BLaER1 treated with 17β-estradiol and CSF1 and Interleukin-3, amounts not matched to agents 10 nM and 100 nM (cell line): ENCODE measurements around the gene LRRIQ4.

ENCODE experiments used
- H3K27ac ChIP-seq, 11 experiments: shearing (Covaris generic); formaldehyde crosslinking; 2 replicates each; pipeline ENCODE4 v1.8.1; 2022
- H3K27me3 ChIP-seq, 11 experiments: shearing (Covaris generic); formaldehyde crosslinking; 2 replicates each; pipeline ENCODE4 v1.8.1; 2022
- H3K36me3 ChIP-seq, 11 experiments: shearing (Covaris generic); formaldehyde crosslinking; 2 replicates each; pipeline ENCODE4 v1.8.1; 2022
- H3K4me1 ChIP-seq, 10 experiments: shearing (Covaris generic); formaldehyde crosslinking; 2 replicates each; pipeline ENCODE4 v1.8.1; 2022
- H3K4me2 ChIP-seq, 11 experiments: shearing (Covaris generic); formaldehyde crosslinking; 2 replicates each; pipeline ENCODE4 v1.8.1; 2022
- H3K4me3 ChIP-seq, 10 experiments: shearing (Covaris generic); formaldehyde crosslinking; 2 replicates each; pipeline ENCODE4 v1.8.1; 2022
- H3K9ac ChIP-seq, 11 experiments: shearing (Covaris generic); formaldehyde crosslinking; 2 replicates each; pipeline ENCODE4 v1.8.1; 2022
- H3K9me3 ChIP-seq, 11 experiments: shearing (Covaris generic); formaldehyde crosslinking; replicated peaks in 1 of 11; 2 replicates each; pipeline ENCODE4 v1.8.1; 2022
- H4K20me1 ChIP-seq, 11 experiments: shearing (Covaris generic); formaldehyde crosslinking; 2 replicates each; pipeline ENCODE4 v1.8.1; 2022
- Cebpa-rat ChIP-seq, 11 experiments: shearing (Covaris generic); IDR thresholded peaks; 2 replicates each; pipeline ENCODE4 v1.8.1; 2022

LRRIQ4 gene

GRCh38 chr3:169861871-169862270 is 49.2 kb downstream of the LRRIQ4 start:
- peaks cover 0 to 17% (median 11%) of the 10 kb centered on the region in 10 experiments; a peak in 15 of 20 replicates for H3K4me1 ChIP-seq
- no peaks in the 10 kb centered on the region for H3K27me3 ChIP-seq
- no peak overlapping the region for H3K4me3 ChIP-seq
- no peaks in the 10 kb centered on the region for H3K9me3 ChIP-seq
- H3K36me3 ChIP-seq = no peaks in the 10 kb centered on the region
- H3K9ac ChIP-seq = no peak overlapping the region
- no peaks in the 10 kb centered on the region for H4K20me1 ChIP-seq
- H3K4me2 ChIP-seq = no peak overlapping the region
- no peak overlapping the region for H3K27ac ChIP-seq
- no peak for TF ChIP-seq Cebpa-rat (IDR thresholded peaks at IDR 0.05)

GRCh38 chr3:169863458-169863899 is 50.8 kb downstream of the LRRIQ4 start:
- Histone ChIP-seq H3K9ac (no peak overlapping the region), H3K4me1 (peaks cover 0 to 17% (median 11%) of the 10 kb centered on the region in 10 experiments; a peak in 15 of 20 replicates), H3K36me3 (no peaks in the 10 kb centered on the region), H3K27ac (no peak overlapping the region), H4K20me1 (no peaks in the 10 kb centered on the region), H3K9me3 (no peaks in the 10 kb centered on the region), H3K4me2 (peak overlapping the region in 1 of 11 experiments; percentile 3; a peak in 1 of 22 replicates), H3K4me3 (no peak overlapping the region), H3K27me3 (no peaks in the 10 kb centered on the region)
- TF ChIP-seq Cebpa-rat (IDR thresholded peaks at IDR 0.05) = no peak

GRCh38 chr3:169864270-169864669 is 51.6 kb downstream of the LRRIQ4 start:
- no peak overlapping the region for H3K27ac ChIP-seq
- no peak for TF ChIP-seq Cebpa-rat (IDR thresholded peaks at IDR 0.05)
- no peak overlapping the region for H3K9ac ChIP-seq
- H4K20me1 ChIP-seq = no peaks in the 10 kb centered on the region
- no peaks in the 10 kb centered on the region for H3K9me3 ChIP-seq
- no peaks in the 10 kb centered on the region for H3K36me3 ChIP-seq
- H3K4me3 ChIP-seq = no peak overlapping the region
- no peaks in the 10 kb centered on the region for H3K27me3 ChIP-seq
- no peak overlapping the region for H3K4me2 ChIP-seq
- H3K4me1 ChIP-seq = peaks cover 0 to 17% (median 11%) of the 10 kb centered on the region in 10 experiments; a peak in 15 of 20 replicates

GRCh38 chr3:169865176-169865767 is 52.6 kb downstream of the LRRIQ4 start:
- Histone ChIP-seq H3K27ac (peak overlapping the region in 2 of 11 experiments; percentile 28 to 32; a peak in 3 of 22 replicates), H3K4me1 (peaks cover 0 to 22% (median 14%) of the 10 kb centered on the region in 10 experiments; a peak in 16 of 20 replicates), H3K36me3 (no peaks in the 10 kb centered on the region), H3K9ac (peak overlapping the region in 3 of 11 experiments; percentile 20 to 26 (median 21); a peak in 4 of 22 replicates), H4K20me1 (no peaks in the 10 kb centered on the region), H3K27me3 (no peaks in the 10 kb centered on the region), H3K4me2 (peak overlapping the region; percentile 1 to 67 (median 54); a peak in 16 of 22 replicates), H3K9me3 (no peaks in the 10 kb centered on the region), H3K4me3 (no peak overlapping the region)
- no peak for TF ChIP-seq Cebpa-rat (IDR thresholded peaks at IDR 0.05)

GRCh38 chr3:169867584-169868210 is 55.0 kb downstream of the LRRIQ4 start:
- Histone ChIP-seq H3K27me3 (no peaks in the 10 kb centered on the region), H4K20me1 (no peaks in the 10 kb centered on the region), H3K9ac (no peak overlapping the region), H3K4me1 (peaks cover 14 to 37% (median 26%) of the 10 kb centered on the region in 10 experiments), H3K4me3 (no peak overlapping the region), H3K36me3 (no peaks in the 10 kb centered on the region), H3K9me3 (no peaks in the 10 kb centered on the region), H3K4me2 (no peak overlapping the region), H3K27ac (no peak overlapping the region)
- TF ChIP-seq Cebpa-rat (IDR thresholded peaks at IDR 0.05) = no peak

- Histone ChIP-seq H3K9me3 (no peaks in the 10 kb centered on the region), H4K20me1 (no peaks in the 10 kb centered on the region), H3K27ac (no peak overlapping the region), H3K9ac (no peak overlapping the region), H3K4me2 (no peak overlapping the region), H3K4me1 (peaks cover 14 to 37% (median 25%) of the 10 kb centered on the region in 10 experiments), H3K27me3 (no peaks in the 10 kb centered on the region), H3K36me3 (no peaks in the 10 kb centered on the region), H3K4me3 (no peak overlapping the region)
- no peak for TF ChIP-seq Cebpa-rat (IDR thresholded peaks at IDR 0.05)
These were observed 55.7 kb downstream of the LRRIQ4 start for GRCh38 chr3:169868369-169868768.

- no peak within 1 kb of the TSS for H3K27ac ChIP-seq
These were observed 57.0 kb downstream of the LRRIQ4 start, which contains the start of gene LRRC31 for GRCh38 chr3:169869484-169870220. LRRC31 (minus strand) TSS chr3:169869935; CDS start chr3:169869807, 128 bp downstream.

GRCh38 chr3:169871129-169871886 is 58.6 kb downstream of the LRRIQ4 start:
- no peak overlapping the region for H3K9ac ChIP-seq
- no peaks in the 10 kb centered on the region for H3K27me3 ChIP-seq
- H3K4me2 ChIP-seq = peak overlapping the region; percentile 4 to 74 (median 58); a peak in 20 of 22 replicates
- no peaks in the 10 kb centered on the region for H4K20me1 ChIP-seq
- peaks cover 5 to 17% (median 8%) of the 10 kb centered on the region in 11 experiments; a peak in 18 of 22 replicates for H3K9me3 ChIP-seq
- H3K27ac ChIP-seq = no peak overlapping the region
- H3K36me3 ChIP-seq = no peaks in the 10 kb centered on the region
- no peak overlapping the region for H3K4me3 ChIP-seq
- TF ChIP-seq Cebpa-rat (IDR thresholded peaks at IDR 0.05) = no peak
- peaks cover 10 to 37% (median 20%) of the 10 kb centered on the region in 10 experiments for H3K4me1 ChIP-seq

More at GRCh38 chr3:169869484-169870220, 57.0 kb downstream of the LRRIQ4 start, which contains the start of gene LRRC31:
- H3K9me3 ChIP-seq = peaks cover 0 to 7% (median 0%) of the 10 kb centered on the region in 11 experiments; a peak in 3 of 22 replicates
- no peak for TF ChIP-seq Cebpa-rat (IDR thresholded peaks at IDR 0.05)
- H3K36me3 ChIP-seq = no peaks in the 10 kb centered on the region
- no peak within 1 kb of the TSS for H3K4me3 ChIP-seq
- no peaks in the 10 kb centered on the region for H4K20me1 ChIP-seq
- peak within 1 kb of the TSS in 6 of 11 experiments; percentile 29 to 67 (median 60); a peak in 10 of 22 replicates for H3K4me2 ChIP-seq
- peaks cover 14 to 37% (median 24%) of the 10 kb centered on the region in 10 experiments for H3K4me1 ChIP-seq
- H3K9ac ChIP-seq = no peak within 1 kb of the TSS
- no peaks in the 10 kb centered on the region for H3K27me3 ChIP-seq
